Measurements from ENCODE around the gene THBS2. TPM values are rescaled to one million over a fixed set of nuclear protein-coding genes. Genes with fewer than 3 reads are reported as not detected.

The THBS2 gene
- total and polyA plus RNA-seq, 2 of the 8 experiments (the other 6 are each of a cell fraction or from before 2014, with no cell fraction given), result 11.0 to 22.5 TPM

- Histone ChIP-seq H4K8ac (ENCODE audit: extremely low read depth, insufficient read depth, low read length) (no peak overlapping the region), H3K36me3 (ENCODE audit: control insufficient read depth in 2 of 4, insufficient read depth in 4 of 4, low read length in 3 of 4) (no peaks in the 10 kb centered on the region), H3K79me1 (ENCODE audit: low read depth, low read length) (no peaks in the 10 kb centered on the region), H4K20me1 (replicated peaks in 1 of 2; ENCODE audit: control insufficient read depth in 1 of 2, insufficient read depth in 2 of 2, low read length in 2 of 2) (no peaks in the 10 kb centered on the region), H2AFZ (ENCODE audit: low read length) (peak overlapping the region; percentile 51; the same call in 1 of the 2 replicates), H3K4me2 (ENCODE audit: insufficient read depth in 1 of 2, low read depth in 2 of 2, low read length in 2 of 2) (no peak overlapping the region), H3K18ac (ENCODE audit: extremely low read depth, low read length) (no peak overlapping the region), H2BK15ac (ENCODE audit: low read length) (no peak overlapping the region), H2BK120ac (replicated peaks; ENCODE audit: low read depth, low read length) (no peak overlapping the region), H2BK5ac (ENCODE audit: low read depth, low read length) (no peak overlapping the region), H3K4me1 (replicated peaks in 1 of 4; ENCODE audit: control insufficient read depth in 3 of 4, insufficient read depth in 4 of 4, low read length in 3 of 4) (0 out of 7 replicates have a peak, but pooled peaks cover 0 to 3% (median 0%) of the 10 kb centered on the region in 4 experiments), H3K4me3 (ENCODE audit: extremely low read depth in 1 of 4, insufficient read depth in 2 of 4, low read depth in 3 of 4, low read length in 4 of 4) (no peak overlapping the region), H2BK12ac (ENCODE audit: low read depth, low read length) (no peak overlapping the region), H2BK20ac (ENCODE audit: low read length) (no peak overlapping the region), H3K23me2 (ENCODE audit: low read depth, low read length) (no peaks in the 10 kb centered on the region), H3K9me3 (ENCODE audit: insufficient read depth in 2 of 2, low read depth in 1 of 2, low read length in 1 of 2) (no peaks in the 10 kb centered on the region; a peak in 1 of 4 replicates), H3K4ac (replicated peaks; ENCODE audit: insufficient read length, low read depth, low read length) (no peak overlapping the region), H2AK5ac (ENCODE audit: low read depth, low read length) (no peak overlapping the region), H3K14ac (ENCODE audit: insufficient read length) (no peak overlapping the region), H3K56ac (replicated peaks; ENCODE audit: insufficient read length, low read depth, low read length) (no peak overlapping the region), H3K23ac (ENCODE audit: insufficient read length) (no peak overlapping the region), H4K5ac (ENCODE audit: insufficient read length, low read depth, low read length) (no peak overlapping the region), H4K91ac (replicated peaks; ENCODE audit: insufficient read length, low read length) (no peak overlapping the region), H3K79me2 (ENCODE audit: control insufficient read depth in 1 of 2, insufficient read depth in 2 of 2, low read length in 2 of 2) (no peaks in the 10 kb centered on the region), H3K9ac (replicated peaks in 1 of 4; ENCODE audit: extremely low read depth in 1 of 4, low read depth in 3 of 4, low read length in 3 of 4) (no peak overlapping the region), H3K27ac (ENCODE audit: low read depth, low read length) (no peak overlapping the region), H3K27me3 (replicated peaks in 1 of 4; ENCODE audit: control insufficient read depth in 3 of 4, extremely low read depth in 1 of 4, insufficient read depth in 3 of 4, low read length in 3 of 4) (no peaks in the 10 kb centered on the region)
- DNase-seq (ENCODE audit: low read depth in 1 of 2, low spot score in 2 of 2), result no peak
- POLR2A ChIA-PET (ENCODE audit: partially characterized antibody), result no interaction called here
- no peak for FAIRE-seq
- no peak for TF ChIP-seq HDAC6 (IDR thresholded peaks at IDR 0.05; ENCODE audit: low read depth, low read length)
- no peak for TF ChIP-seq SP4 (IDR thresholded peaks at IDR 0.05; ENCODE audit: low read length)
- TF ChIP-seq SAP30 (IDR thresholded peaks at IDR 0.05; ENCODE audit: insufficient read depth, insufficient replicate concordance, low read length), result no peak
- TF ChIP-seq POLR2A (IDR thresholded peaks at IDR 0.05; ENCODE audit: control extremely low read depth in 1 of 2, low read depth in 2 of 2, low read length in 2 of 2), result no peak
- TF ChIP-seq MAX (IDR thresholded peaks at IDR 0.05), result no peak
- TF ChIP-seq E2F6 (IDR thresholded peaks at IDR 0.05), result no peak
- TF ChIP-seq RAD21 (IDR thresholded peaks at IDR 0.05 in 1 of 2, conservative IDR thresholded peaks at IDR 0.05 in 1 of 2; ENCODE audit: low read depth in 2 of 2, low read length in 2 of 2), result no peak
- TF ChIP-seq FOSL1 (IDR thresholded peaks at IDR 0.05; ENCODE audit: insufficient read depth, low read depth, low read length), result no peak
- no peak for TF ChIP-seq NANOG (IDR thresholded peaks at IDR 0.05; ENCODE audit: insufficient read depth, low read depth, low read length, poor library complexity, severe bottlenecking)
- WGBS, 2 experiments (ENCODE audit: extremely low coverage in 1 of 2, insufficient coverage in 1 of 2, insufficient read length in 1 of 2, insufficient replicate concordance in 2 of 2, low coverage in 1 of 2, low lambda C conversion rate in 2 of 2, missing lambda C conversion rate in 1 of 2), result 76% methylated on average over 9 of the region's 9 CpGs; no CpG with 5 or more reads in 1 of the 2 experiments
- CTCF ChIA-PET (ENCODE audit: partially characterized antibody), result interaction anchor here (0.5 to 2.0 kb wide), 4 partner anchors 13 to 125 kb away, joined by 3 to 6 read pairs (median 3); no protein-coding TSS in a partner anchor
These were observed 65.6 kb downstream of the THBS2 start for GRCh38 chr6:169188051-169188470.

Data from H1 (cell line).